GM19043 (cell line): ENCODE data around the gene SPATA12.
"Not testable (repeated sequence)": the region's sequence is repeated elsewhere in the genome, so short reads cannot be mapped to it uniquely, and the experiment has no call there.

Experiments used
- ATAC-seq: cut with Tn5 transposase; IDR thresholded peaks from one replicate; pipeline ENCODE4 v1.9.1; 2021; ENCODE audit warnings: low read depth; ENCODE audit not compliant: unreplicated experiment

The SPATA12 gene

GRCh38 chr3:57080171-57080570 lies 19.7 kb downstream of the SPATA12 start:
- ATAC-seq: no peak

GRCh38 chr3:57081173-57081572 lies 20.7 kb downstream of the SPATA12 start:
- ATAC-seq: no peak

- no peak for ATAC-seq
Observed at GRCh38 chr3:57082481-57082880, 22.0 kb downstream of the SPATA12 start.

GRCh38 chr3:57083266-57083995 lies 23.0 kb downstream of the SPATA12 start:
- ATAC-seq: not testable (repeated sequence)

GRCh38 chr3:57085211-57085610 lies 24.7 kb downstream of the SPATA12 start:
- no peak for ATAC-seq

- no peak for ATAC-seq
Observed at GRCh38 chr3:57086201-57086600, 25.7 kb downstream of the SPATA12 start.

GRCh38 chr3:57087361-57088092 lies 27.1 kb downstream of the SPATA12 start:
- ATAC-seq: no peak

GRCh38 chr3:57088503-57088902 lies 28.0 kb downstream of the SPATA12 start:
- no peak for ATAC-seq

- ATAC-seq: no peak
Observed at GRCh38 chr3:57089043-57089442, 28.6 kb downstream of the SPATA12 start.

- ATAC-seq: no peak
Observed at GRCh38 chr3:57091521-57092273, 31.2 kb downstream of the SPATA12 start.

GRCh38 chr3:57093489-57093888 lies 33.0 kb downstream of the SPATA12 start:
- ATAC-seq: no peak

- ATAC-seq: no peak
Observed at GRCh38 chr3:57093971-57094535, 33.6 kb downstream of the SPATA12 start.

- ATAC-seq: no peak
Observed at GRCh38 chr3:57094575-57094974, 34.1 kb downstream of the SPATA12 start.

- ATAC-seq: no peak
Observed at GRCh38 chr3:57095363-57095762, 34.9 kb downstream of the SPATA12 start.

- ATAC-seq: no peak
Observed at GRCh38 chr3:57097536-57097935, 37.1 kb downstream of the SPATA12 start.

- ATAC-seq: no peak
Observed at GRCh38 chr3:57098418-57099310, 38.2 kb downstream of the SPATA12 start.

- ATAC-seq: no peak
Observed at GRCh38 chr3:57100046-57100695, 39.7 kb downstream of the SPATA12 start.

- ATAC-seq: no peak
Observed at GRCh38 chr3:57105585-57105984, 45.1 kb downstream of the SPATA12 start.

- no peak for ATAC-seq
Observed at GRCh38 chr3:57108684-57109083, 48.2 kb downstream of the SPATA12 start.
